ENCODE measurements around the gene CD2AP. TPM values are rescaled to one million over a fixed set of nuclear protein-coding genes. Genes with fewer than 3 reads are reported as not detected.
"Not testable (repeated sequence)": the region's sequence is repeated elsewhere in the genome, so short reads cannot be mapped to it uniquely, and the experiment has no call there.

The CD2AP gene
- total RNA-seq, 1 donor from 2014 or later = 29.5 TPM

- no peaks in the 10 kb centered on the region for H3K36me3 Mint-ChIP-seq
- H3K4me1 Mint-ChIP-seq (ENCODE audit: unreplicated experiment) = peaks cover 7% of the 10 kb centered on the region
- H3K27me3 Mint-ChIP-seq = no peaks in the 10 kb centered on the region
- no peak overlapping the region for H3K27ac Mint-ChIP-seq
- no peak for DNase-seq (ENCODE audit: extremely low spot score, unreplicated experiment)
- H3K4me3 Mint-ChIP-seq = no peak overlapping the region
- no peak for TF ChIP-seq CTCF (conservative IDR thresholded peaks at IDR 0.05)
- H3K9me3 Mint-ChIP-seq = no peaks in the 10 kb centered on the region
Measured at GRCh38 chr6:47634210-47635047, 156.8 kb downstream of the CD2AP start.

- TF ChIP-seq CTCF (conservative IDR thresholded peaks at IDR 0.05) = no peak
- no peak overlapping the region for H3K27ac Mint-ChIP-seq
Measured at GRCh38 chr6:47646689-47647088, 169.1 kb downstream of the CD2AP start.

GRCh38 chr6:47647188-47647587, 169.6 kb downstream of the CD2AP start:
- Mint-ChIP-seq H3K9me3 (no peaks in the 10 kb centered on the region), H3K36me3 (no peaks in the 10 kb centered on the region), H3K4me1 (ENCODE audit: unreplicated experiment) (peaks cover 6% of the 10 kb centered on the region), H3K4me3 (no peak overlapping the region), H3K27ac (no peak overlapping the region), H3K27me3 (no peaks in the 10 kb centered on the region)
- TF ChIP-seq CTCF (conservative IDR thresholded peaks at IDR 0.05) = no peak
- no peak for DNase-seq (ENCODE audit: extremely low spot score, unreplicated experiment)

More at GRCh38 chr6:47646689-47647088, 169.1 kb downstream of the CD2AP start:
- no peak for DNase-seq (ENCODE audit: extremely low spot score, unreplicated experiment)
- Mint-ChIP-seq H3K36me3 (no peaks in the 10 kb centered on the region), H3K4me1 (ENCODE audit: unreplicated experiment) (peaks cover 6% of the 10 kb centered on the region), H3K9me3 (no peaks in the 10 kb centered on the region), H3K4me3 (no peak overlapping the region), H3K27me3 (no peaks in the 10 kb centered on the region)

GRCh38 chr6:47647626-47648025, 170.0 kb downstream of the CD2AP start:
- not testable (repeated sequence) for H3K27ac Mint-ChIP-seq; H3K4me1 Mint-ChIP-seq (ENCODE audit: unreplicated experiment); H3K27me3 Mint-ChIP-seq; DNase-seq (ENCODE audit: extremely low spot score, unreplicated experiment); H3K36me3 Mint-ChIP-seq; H3K9me3 Mint-ChIP-seq; H3K4me3 Mint-ChIP-seq

- no peak for TF ChIP-seq CTCF (conservative IDR thresholded peaks at IDR 0.05)
- H3K27me3 Mint-ChIP-seq = no peaks in the 10 kb centered on the region
- H3K4me1 Mint-ChIP-seq (ENCODE audit: unreplicated experiment) = peaks cover 6% of the 10 kb centered on the region
- H3K27ac Mint-ChIP-seq = no peak overlapping the region
- H3K36me3 Mint-ChIP-seq = no peaks in the 10 kb centered on the region
- H3K9me3 Mint-ChIP-seq = no peaks in the 10 kb centered on the region
- DNase-seq (ENCODE audit: extremely low spot score, unreplicated experiment) = no peak
- no peak overlapping the region for H3K4me3 Mint-ChIP-seq
Measured at GRCh38 chr6:47648031-47648430, 170.4 kb downstream of the CD2AP start.

- Mint-ChIP-seq H3K36me3 (no peaks in the 10 kb centered on the region), H3K9me3 (no peaks in the 10 kb centered on the region), H3K27me3 (no peaks in the 10 kb centered on the region), H3K4me3 (no peak overlapping the region), H3K27ac (no peak overlapping the region), H3K4me1 (ENCODE audit: unreplicated experiment) (no peaks in the 10 kb centered on the region)
- TF ChIP-seq CTCF (conservative IDR thresholded peaks at IDR 0.05) = no peak
- DNase-seq (ENCODE audit: extremely low spot score, unreplicated experiment) = no peak
Measured at GRCh38 chr6:47650553-47651432, 173.2 kb downstream of the CD2AP start.
